ENCODE results near the gene HOXC12.

HOXC12 gene

GRCh38 chr12:53929527-53929926 is 25.2 kb upstream of the HOXC12 start:
- Histone ChIP-seq H3K4me2 (ENCODE audit: low read depth, low read length) (no peak overlapping the region), H3K27me3 (replicated peaks; ENCODE audit: insufficient read depth, low read length) (peaks cover 95% of the 10 kb centered on the region)

GRCh38 chr12:53930591-53931255 is 24.0 kb upstream of the HOXC12 start:
- no peaks in the 10 kb centered on the region for H3K9me3 ChIP-seq (replicated peaks; ENCODE audit: insufficient read depth, low read length)
- H3K36me3 ChIP-seq (replicated peaks; ENCODE audit: insufficient read depth, low read length): no peaks in the 10 kb centered on the region
- H3K9ac ChIP-seq (ENCODE audit: low read length): no peak overlapping the region
- H3K4me3 ChIP-seq (ENCODE audit: low read length): no peak overlapping the region
- H3F3A ChIP-seq (ENCODE audit: insufficient read depth, low read length): no peaks in the 10 kb centered on the region
- no peak for DNase-seq
- no peaks in the 10 kb centered on the region for H3K9me2 ChIP-seq (replicated peaks; ENCODE audit: insufficient read depth, low read length)
- no peaks in the 10 kb centered on the region for H4K20me1 ChIP-seq (ENCODE audit: insufficient read depth, low read length)
- H3K27ac ChIP-seq (ENCODE audit: low read length): no peak overlapping the region
- peaks cover 100% of the 10 kb centered on the region for H3K27me3 ChIP-seq (replicated peaks; ENCODE audit: insufficient read depth, low read length)
- H3K79me2 ChIP-seq (ENCODE audit: low read length): no peaks in the 10 kb centered on the region
- TF ChIP-seq EZH2phosphoT487 (IDR thresholded peaks at IDR 0.05; ENCODE audit: low read length) (no peak), EZH2 (optimal IDR thresholded peaks at IDR 0.05; ENCODE audit: low read depth, low read length) (no peak)
- TF ChIP-seq, protein P1, sequence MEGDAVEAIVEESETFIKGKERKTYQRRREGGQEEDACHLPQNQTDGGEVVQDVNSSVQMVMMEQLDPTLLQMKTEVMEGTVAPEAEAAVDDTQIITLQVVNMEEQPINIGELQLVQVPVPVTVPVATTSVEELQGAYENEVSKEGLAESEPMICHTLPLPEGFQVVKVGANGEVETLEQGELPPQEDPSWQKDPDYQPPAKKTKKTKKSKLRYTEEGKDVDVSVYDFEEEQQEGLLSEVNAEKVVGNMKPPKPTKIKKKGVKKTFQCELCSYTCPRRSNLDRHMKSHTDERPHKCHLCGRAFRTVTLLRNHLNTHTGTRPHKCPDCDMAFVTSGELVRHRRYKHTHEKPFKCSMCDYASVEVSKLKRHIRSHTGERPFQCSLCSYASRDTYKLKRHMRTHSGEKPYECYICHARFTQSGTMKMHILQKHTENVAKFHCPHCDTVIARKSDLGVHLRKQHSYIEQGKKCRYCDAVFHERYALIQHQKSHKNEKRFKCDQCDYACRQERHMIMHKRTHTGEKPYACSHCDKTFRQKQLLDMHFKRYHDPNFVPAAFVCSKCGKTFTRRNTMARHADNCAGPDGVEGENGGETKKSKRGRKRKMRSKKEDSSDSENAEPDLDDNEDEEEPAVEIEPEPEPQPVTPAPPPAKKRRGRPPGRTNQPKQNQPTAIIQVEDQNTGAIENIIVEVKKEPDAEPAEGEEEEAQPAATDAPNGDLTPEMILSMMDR (IDR thresholded peaks at IDR 0.05; ENCODE audit: low read length): no peak
- no peak overlapping the region for H2AFZ ChIP-seq (ENCODE audit: low read length)
- H3K4me1 ChIP-seq (ENCODE audit: low read length): no peaks in the 10 kb centered on the region
- H3K4me2 ChIP-seq (ENCODE audit: low read depth, low read length): no peak overlapping the region

More at GRCh38 chr12:53929527-53929926, 25.2 kb upstream of the HOXC12 start:
- Histone ChIP-seq H3K4me1 (ENCODE audit: low read length) (no peaks in the 10 kb centered on the region), H3K4me3 (ENCODE audit: low read length) (no peak overlapping the region), H3K9ac (ENCODE audit: low read length) (no peak overlapping the region), H3K9me3 (replicated peaks; ENCODE audit: insufficient read depth, low read length) (no peaks in the 10 kb centered on the region), H2AFZ (ENCODE audit: low read length) (no peak overlapping the region), H3K36me3 (replicated peaks; ENCODE audit: insufficient read depth, low read length) (no peaks in the 10 kb centered on the region), H3K79me2 (ENCODE audit: low read length) (no peaks in the 10 kb centered on the region), H3F3A (ENCODE audit: insufficient read depth, low read length) (no peaks in the 10 kb centered on the region), H3K9me2 (replicated peaks; ENCODE audit: insufficient read depth, low read length) (no peaks in the 10 kb centered on the region), H3K27ac (ENCODE audit: low read length) (no peak overlapping the region), H4K20me1 (ENCODE audit: insufficient read depth, low read length) (no peaks in the 10 kb centered on the region)
- DNase-seq: no peak
- TF ChIP-seq, protein P1 (IDR thresholded peaks at IDR 0.05; ENCODE audit: low read length): no peak
- TF ChIP-seq EZH2 (optimal IDR thresholded peaks at IDR 0.05; ENCODE audit: low read depth, low read length): no peak
- TF ChIP-seq EZH2phosphoT487 (IDR thresholded peaks at IDR 0.05; ENCODE audit: low read length): no peak

GRCh38 chr12:53931844-53932581 is 22.7 kb upstream of the HOXC12 start:
- TF ChIP-seq EZH2phosphoT487 (IDR thresholded peaks at IDR 0.05; ENCODE audit: low read length) (no peak), EZH2 (optimal IDR thresholded peaks at IDR 0.05; ENCODE audit: low read depth, low read length) (no peak)
- TF ChIP-seq, protein P1 (IDR thresholded peaks at IDR 0.05; ENCODE audit: low read length): no peak
- no peak overlapping the region for H3K27ac ChIP-seq (ENCODE audit: low read length)
- no peaks in the 10 kb centered on the region for H3K79me2 ChIP-seq (ENCODE audit: low read length)
- H4K20me1 ChIP-seq (ENCODE audit: insufficient read depth, low read length): no peaks in the 10 kb centered on the region
- no peak overlapping the region for H2AFZ ChIP-seq (ENCODE audit: low read length)
- H3K9me2 ChIP-seq (replicated peaks; ENCODE audit: insufficient read depth, low read length): no peaks in the 10 kb centered on the region
- no peaks in the 10 kb centered on the region for H3K36me3 ChIP-seq (replicated peaks; ENCODE audit: insufficient read depth, low read length)
- no peak overlapping the region for H3K9ac ChIP-seq (ENCODE audit: low read length)
- no peak overlapping the region for H3K4me3 ChIP-seq (ENCODE audit: low read length)
- no peak for DNase-seq
- H3K4me1 ChIP-seq (ENCODE audit: low read length): no peaks in the 10 kb centered on the region
- H3K9me3 ChIP-seq (replicated peaks; ENCODE audit: insufficient read depth, low read length): no peaks in the 10 kb centered on the region
- H3K27me3 ChIP-seq (replicated peaks; ENCODE audit: insufficient read depth, low read length): peaks cover 100% of the 10 kb centered on the region
- no peaks in the 10 kb centered on the region for H3F3A ChIP-seq (ENCODE audit: insufficient read depth, low read length)
- H3K4me2 ChIP-seq (ENCODE audit: low read depth, low read length): no peak overlapping the region

Data from MM.1S (cell line).